ENCODE results near the gene ACO2. TPM values are rescaled to one million over a fixed set of nuclear protein-coding genes. Genes with fewer than 3 reads are reported as not detected.
A peak's percentile ranks its signal among the peaks of the same experiment; 100 is the strongest.

Gene ACO2
- total RNA-seq, 4 donors from 2014 or later: 115 to 227 (median 132) TPM

DNA sequence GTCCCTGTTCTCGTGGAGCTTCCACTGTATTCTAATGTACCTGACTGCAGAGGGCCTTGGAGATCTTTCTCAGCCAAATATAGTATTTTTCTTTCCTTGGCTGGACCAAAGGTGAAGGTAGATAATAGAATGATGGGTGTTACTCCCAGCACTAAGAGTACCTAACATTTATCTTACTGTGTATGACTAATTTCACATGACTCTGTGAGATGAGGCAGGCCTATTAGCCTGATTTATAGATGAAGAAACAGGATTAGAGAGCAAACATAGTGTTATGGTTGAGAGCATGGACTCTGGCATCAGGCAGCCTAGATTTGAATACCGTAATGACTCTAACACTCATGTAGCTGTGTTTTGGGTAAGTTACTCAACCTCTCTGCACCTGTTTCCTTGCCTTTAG, 2.7 kb downstream of the ACO2 start:
- Histone ChIP-seq H3K27ac (peak overlapping the region in 2 of 4 donors; percentile 10 to 44), H3K4me3 (no peak overlapping the region), H3K4me1 (peaks cover 2 to 87% (median 23%) of the 10 kb centered on the region in 3 donors), H3K36me3 (peaks cover 0 to 22% of the 10 kb centered on the region in 2 donors), H3K9me3 (no peaks in the 10 kb centered on the region), H3K27me3 (no peaks in the 10 kb centered on the region)
- no peak for ATAC-seq
- 63 to 70% methylated on average over 2 of the region's 2 CpGs for WGBS, 2 donors (ENCODE audit: low coverage in 1 of 2)
- TF ChIP-seq POLR2A (IDR thresholded peaks at IDR 0.05) (no peak), POLR2AphosphoS5 (IDR thresholded peaks at IDR 0.05) (no peak), CTCF (IDR thresholded peaks at IDR 0.05) (no peak), EP300 (IDR thresholded peaks at IDR 0.05) (no peak)

DNA sequence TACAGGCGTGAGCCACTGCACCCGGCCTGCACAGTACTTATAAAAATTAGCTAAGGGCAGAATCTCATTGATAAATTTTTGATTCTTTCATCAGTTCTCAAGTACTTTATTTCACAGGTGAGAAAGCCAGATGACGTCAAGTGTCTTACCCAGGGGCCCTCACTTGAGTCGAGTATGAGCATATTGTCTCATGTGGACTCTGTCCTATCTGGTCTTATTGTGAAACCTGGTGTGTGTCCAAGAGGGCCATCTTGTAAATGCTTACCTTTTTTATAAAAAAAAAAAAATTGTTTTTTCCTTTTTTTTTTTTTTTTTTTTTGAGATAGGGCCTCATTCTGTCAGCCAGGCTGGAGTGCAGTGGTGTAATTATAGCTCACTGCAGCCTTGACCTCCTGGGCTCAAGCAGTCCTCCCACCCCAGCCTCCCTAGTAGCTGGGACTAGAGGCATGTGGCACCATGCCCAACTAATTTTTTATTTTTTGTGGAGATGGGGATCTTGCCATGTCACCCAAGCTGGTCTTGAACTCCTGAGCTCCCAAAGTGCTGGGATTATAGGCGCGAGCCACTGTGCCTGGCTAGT, 6.0 kb downstream of the ACO2 start:
- Histone ChIP-seq H3K4me3 (no peak overlapping the region), H3K9me3 (no peaks in the 10 kb centered on the region), H3K4me1 (peaks cover 5 to 94% (median 24%) of the 10 kb centered on the region in 3 donors), H3K36me3 (peaks cover 0 to 18% of the 10 kb centered on the region in 2 donors), H3K27me3 (no peaks in the 10 kb centered on the region), H3K27ac (peak overlapping the region in 3 of 4 donors; percentile 56 to 88 (median 84))
- WGBS, 2 donors (ENCODE audit: low coverage in 1 of 2): 61 to 85% methylated on average over 3 to 4 of the region's 6 CpGs
- ATAC-seq: no peak
- TF ChIP-seq EP300 (IDR thresholded peaks at IDR 0.05) (no peak), POLR2A (IDR thresholded peaks at IDR 0.05) (no peak), CTCF (IDR thresholded peaks at IDR 0.05) (no peak), POLR2AphosphoS5 (IDR thresholded peaks at IDR 0.05) (no peak)

- no peaks in the 10 kb centered on the region for H3K27me3 ChIP-seq
- no peak overlapping the region for H3K4me3 ChIP-seq
- WGBS, 2 donors (ENCODE audit: low coverage in 1 of 2): 67 to 100% methylated on average over 1 of the region's 2 CpGs
- H3K27ac ChIP-seq: peak overlapping the region; percentile 80 to 89 (median 86)
- H3K4me1 ChIP-seq: peaks cover 18 to 94% (median 42%) of the 10 kb centered on the region in 3 donors
- H3K9me3 ChIP-seq: no peaks in the 10 kb centered on the region
- H3K36me3 ChIP-seq: peaks cover 0 to 9% of the 10 kb centered on the region in 2 donors
- no peak for ATAC-seq
- TF ChIP-seq EP300 (IDR thresholded peaks at IDR 0.05) (no peak), CTCF (IDR thresholded peaks at IDR 0.05) (no peak), POLR2AphosphoS5 (IDR thresholded peaks at IDR 0.05) (no peak), POLR2A (IDR thresholded peaks at IDR 0.05) (no peak)
Observed at GRCh38 chr22:41478473-41478872, 9.6 kb downstream of the ACO2 start.

- ATAC-seq: peak; percentile 60
- 67 to 80% methylated on average over 1 to 5 of the region's 7 CpGs for WGBS, 2 donors (ENCODE audit: low coverage in 1 of 2)
- H3K4me3 ChIP-seq: no peak overlapping the region
- peak overlapping the region; percentile 80 to 89 (median 86) for H3K27ac ChIP-seq
- TF ChIP-seq POLR2A (IDR thresholded peaks at IDR 0.05) (no peak), POLR2AphosphoS5 (IDR thresholded peaks at IDR 0.05) (peak; percentile 87)
- H3K36me3 ChIP-seq: peaks cover 0 to 9% of the 10 kb centered on the region in 2 donors
- H3K27me3 ChIP-seq: no peaks in the 10 kb centered on the region
- H3K4me1 ChIP-seq: peaks cover 18 to 94% (median 45%) of the 10 kb centered on the region in 3 donors
- H3K9me3 ChIP-seq: no peaks in the 10 kb centered on the region
Observed at GRCh38 chr22:41478891-41479521, 10.1 kb downstream of the ACO2 start.

GRCh38 chr22:41479671-41480396, 10.9 kb downstream of the ACO2 start:
- no peak for TF ChIP-seq EP300 (IDR thresholded peaks at IDR 0.05)
- no peak for TF ChIP-seq POLR2AphosphoS5 (IDR thresholded peaks at IDR 0.05)
- no peak for TF ChIP-seq POLR2A (IDR thresholded peaks at IDR 0.05)
- peak in 3 of 4 experiments; percentile 28 to 49 (median 42) for TF ChIP-seq CTCF (IDR thresholded peaks at IDR 0.05)
- Histone ChIP-seq H3K4me1 (peaks cover 18 to 97% (median 47%) of the 10 kb centered on the region in 3 donors), H3K27me3 (no peaks in the 10 kb centered on the region), H3K36me3 (peaks cover 0 to 9% of the 10 kb centered on the region in 2 donors), H3K4me3 (no peak overlapping the region), H3K9me3 (no peaks in the 10 kb centered on the region), H3K27ac (peak overlapping the region; percentile 80 to 89 (median 86))
- 45% methylated on average over 4 of the region's 6 CpGs; no CpG with 5 or more reads in 1 of the 2 donors for WGBS, 2 donors (ENCODE audit: low coverage in 1 of 2)
- ATAC-seq: peak; percentile 76
